Posterior cingulate gyrus (tissue), 11 donors: ENCODE data around the gene IL24.
"Not testable (repeated sequence)": the region's sequence is repeated elsewhere in the genome, so short reads cannot be mapped to it uniquely, and the experiment has no call there.

ENCODE experiments used
- DNase-seq, 10 donors: peaks; one replicate each; pipeline versions ENCODE4 v3.0.0 to v3.0.0-alpha.2; 2020 to 2021; ENCODE audit warnings: mixed read lengths in 3 of 10
- intact Hi-C: fragments of 100-400 bp; cut with DNase I; formaldehyde crosslinking; loops from one replicate; pipeline ENCODE4 v1.15.1; 2023

The IL24 gene

DNA sequence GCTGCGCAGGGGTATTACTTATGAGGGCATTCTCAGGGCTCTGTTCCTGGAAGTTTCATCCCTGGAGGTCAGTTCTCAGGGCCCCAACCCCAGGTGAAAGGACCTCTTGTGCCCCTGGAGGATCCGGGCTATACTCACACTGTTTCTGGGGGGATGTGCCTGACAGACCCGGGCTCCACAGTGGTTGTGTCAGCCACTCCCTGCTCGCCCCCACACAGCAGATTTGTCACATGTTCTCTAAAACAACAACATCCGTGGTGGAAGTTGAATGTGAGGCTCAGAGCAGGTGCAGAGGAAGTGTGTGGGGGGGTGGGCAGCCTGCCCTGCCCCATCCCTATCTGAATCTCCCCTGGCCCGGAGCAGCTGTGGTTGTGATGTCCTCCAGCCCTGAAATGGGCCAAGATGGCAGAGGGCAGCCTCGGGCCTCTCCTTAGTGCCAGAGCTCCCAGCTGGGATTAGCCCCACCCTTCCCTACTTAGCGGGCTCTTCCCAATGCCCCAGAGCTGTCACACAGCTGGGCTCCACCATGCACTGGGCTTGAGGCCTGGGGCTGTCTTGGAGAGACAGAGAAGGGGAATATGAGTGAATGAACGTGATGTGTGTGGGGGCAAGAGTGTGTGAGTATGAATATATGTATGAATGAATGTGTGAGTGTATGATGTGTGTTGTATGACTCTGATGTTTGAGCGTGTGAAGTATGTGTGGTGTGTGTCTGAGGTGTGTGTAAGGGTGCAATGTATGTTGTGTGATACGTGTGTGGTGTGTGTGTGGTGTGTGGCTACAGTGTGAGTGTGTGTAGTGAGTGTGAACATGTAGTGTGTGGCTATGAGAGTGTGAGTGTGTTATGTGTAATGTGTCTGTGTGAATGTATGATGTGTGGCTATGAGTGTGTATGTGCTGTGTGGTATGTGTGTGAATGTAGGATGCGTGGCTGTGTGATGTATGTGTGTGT, 26.0 kb downstream of the IL24 start:
- intact Hi-C loops, result no loop called here
- peak in 1 of 10 donors; percentile 32 for DNase-seq

DNA sequence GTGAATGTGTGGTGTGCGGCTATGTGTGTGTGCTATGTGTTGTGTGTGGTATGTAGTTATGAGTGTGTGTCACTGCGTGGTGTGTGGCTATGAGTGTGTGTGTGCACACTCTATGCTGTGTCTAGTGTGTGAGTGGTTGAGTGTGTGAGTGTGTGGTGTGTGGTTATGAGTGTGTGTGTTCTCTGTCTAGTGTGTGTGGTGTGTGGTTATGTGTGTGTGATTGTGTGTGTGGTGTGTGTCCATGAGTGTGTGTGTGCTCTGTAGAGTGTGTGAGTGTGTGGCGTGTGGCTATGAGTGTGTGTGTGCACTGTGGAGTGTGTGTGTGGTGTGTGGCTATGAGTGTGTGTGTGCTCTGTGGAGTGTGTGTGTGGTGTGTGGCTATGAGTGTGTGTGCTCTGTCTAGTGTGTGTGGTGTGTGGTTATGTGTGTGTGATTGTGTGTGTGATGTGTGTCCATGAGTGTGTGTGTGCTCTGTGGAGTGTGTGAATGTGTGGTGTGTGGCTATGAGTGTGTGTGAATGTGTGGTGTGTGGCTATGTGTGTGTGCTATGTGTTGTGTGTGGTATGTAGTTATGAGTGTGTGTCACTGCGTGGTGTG, 26.8 kb downstream of the IL24 start:
- intact Hi-C loops, DNase-seq: not testable (repeated sequence)

DNA sequence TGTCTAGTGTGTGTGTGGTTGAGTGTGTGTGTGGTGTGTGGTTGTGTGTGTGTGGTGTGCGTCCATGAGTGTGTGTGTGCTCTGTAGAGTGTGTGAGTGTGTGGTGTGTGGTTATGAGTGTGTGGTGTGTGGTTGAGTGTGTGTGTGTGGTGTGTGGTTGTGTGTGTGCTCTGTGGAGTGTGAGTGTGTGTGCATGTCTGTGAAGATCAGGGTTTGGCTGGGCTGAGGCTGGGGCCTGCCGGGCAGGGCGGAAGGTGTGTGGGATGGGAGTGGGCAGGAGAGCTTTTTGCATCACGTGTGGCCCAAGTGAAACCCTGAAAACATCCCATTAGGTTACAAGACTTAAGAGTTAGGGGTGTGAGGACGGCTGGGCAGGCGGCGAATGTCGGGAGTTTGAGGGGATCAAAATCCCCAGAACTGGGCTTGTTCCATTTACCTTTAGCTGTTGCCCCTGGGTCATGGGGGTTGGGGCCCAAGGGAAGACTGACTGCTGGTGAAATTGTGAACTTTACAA, 27.4 kb downstream of the IL24 start:
- intact Hi-C loops, result no loop called here
- DNase-seq, result no peak

DNA sequence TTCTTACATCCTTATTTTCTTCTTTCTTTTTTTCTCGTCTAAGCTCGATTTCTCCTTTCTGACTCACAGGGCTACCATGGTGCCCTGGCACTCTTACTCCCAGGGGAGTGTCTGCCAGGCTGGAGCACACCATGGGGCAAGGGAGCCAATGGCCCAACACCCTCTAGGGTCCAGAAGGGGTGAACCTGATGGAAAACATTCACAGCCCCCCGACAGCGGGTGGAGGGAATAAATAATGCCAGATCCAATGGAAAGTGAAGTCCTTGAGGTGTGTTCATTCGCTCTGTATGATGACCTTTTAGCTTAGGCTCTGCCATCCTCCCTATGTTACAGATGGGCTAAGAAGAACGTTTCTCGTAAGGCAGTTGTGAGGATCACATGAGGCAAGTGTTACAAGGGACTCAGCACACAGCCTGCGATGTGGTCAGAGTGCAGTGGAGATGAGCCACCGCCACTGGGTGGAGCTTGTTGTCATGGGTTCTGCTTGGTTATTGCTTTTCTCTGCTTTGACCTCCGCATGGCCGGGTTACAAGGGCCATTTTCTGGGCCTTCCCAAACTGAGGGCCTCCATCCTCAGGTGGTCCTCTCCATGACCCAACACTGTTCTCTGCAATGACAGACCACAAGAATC, 28.0 kb downstream of the IL24 start:
- DNase-seq, result no peak
- intact Hi-C loops, result no loop called here

DNA sequence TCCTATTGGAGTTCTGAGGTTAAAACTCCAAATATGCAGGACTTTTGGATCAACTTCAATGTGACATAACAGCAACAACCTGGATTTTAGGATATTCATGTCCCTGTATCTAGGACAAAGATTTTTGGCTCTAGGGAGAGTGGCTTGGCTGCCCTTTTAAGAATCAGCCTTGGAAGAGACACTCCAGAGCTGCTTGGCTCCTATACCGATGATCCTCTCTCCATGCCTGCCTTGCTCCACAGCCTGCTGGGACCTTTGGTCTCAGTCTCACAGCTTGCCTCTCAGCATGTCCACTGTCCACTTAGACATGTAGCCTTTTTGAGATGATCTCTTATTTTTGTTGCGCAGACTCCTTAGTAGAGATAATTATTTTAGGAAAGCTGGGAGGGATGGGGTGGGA, 29.0 kb downstream of the IL24 start:
- intact Hi-C loops, result no loop called here
- no peak for DNase-seq

DNA sequence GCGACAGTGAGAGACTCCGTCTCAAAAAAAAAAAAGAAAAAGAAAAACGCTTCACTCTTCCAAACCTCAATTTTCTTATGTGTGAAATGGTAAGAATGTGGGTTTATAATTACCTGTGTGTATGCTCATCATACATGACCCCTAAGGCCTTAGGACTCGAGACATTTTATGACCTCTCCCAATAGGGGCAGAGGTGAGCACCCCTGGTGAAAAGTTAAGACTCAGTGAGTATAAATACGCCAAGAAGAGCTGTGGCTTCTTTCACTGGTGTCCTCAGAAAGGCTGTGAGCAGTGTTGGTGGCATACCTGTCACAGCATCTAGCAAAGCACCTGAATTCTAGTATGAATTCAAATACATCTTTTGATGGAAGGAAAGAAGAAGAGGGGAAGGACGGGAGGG, 32.3 kb downstream of the IL24 start:
- intact Hi-C loops, result no loop called here
- DNase-seq, result no peak

DNA sequence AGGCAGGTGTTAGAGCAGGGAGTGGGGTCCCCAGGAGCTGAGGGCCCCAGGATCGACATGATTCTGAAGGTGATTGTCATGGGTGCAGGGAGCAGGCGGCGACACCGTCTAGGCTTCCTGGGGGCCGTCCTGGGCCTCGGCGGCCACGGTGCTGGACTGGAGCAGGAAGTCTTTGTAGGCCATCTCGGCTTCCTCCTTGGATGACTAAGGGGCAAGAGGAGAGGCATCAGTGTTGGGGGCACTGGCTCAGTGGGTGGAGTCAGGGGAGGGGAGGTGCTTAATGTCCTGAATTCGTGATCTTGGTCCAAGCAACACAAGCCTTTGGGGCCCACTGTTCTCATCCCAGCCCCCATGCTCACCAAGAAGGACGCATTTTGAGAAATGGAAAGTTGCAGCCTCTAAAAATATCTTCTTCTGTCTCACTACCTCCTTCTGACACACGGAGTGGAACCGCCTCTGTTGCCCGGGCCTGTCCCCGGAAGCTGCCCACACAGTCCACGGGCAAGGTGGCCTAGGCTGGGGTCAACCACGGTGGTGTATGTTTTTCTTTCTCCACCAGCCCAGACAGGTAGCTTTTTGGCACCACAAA, 33.1 kb downstream of the IL24 start:
- DNase-seq, result no peak

DNA sequence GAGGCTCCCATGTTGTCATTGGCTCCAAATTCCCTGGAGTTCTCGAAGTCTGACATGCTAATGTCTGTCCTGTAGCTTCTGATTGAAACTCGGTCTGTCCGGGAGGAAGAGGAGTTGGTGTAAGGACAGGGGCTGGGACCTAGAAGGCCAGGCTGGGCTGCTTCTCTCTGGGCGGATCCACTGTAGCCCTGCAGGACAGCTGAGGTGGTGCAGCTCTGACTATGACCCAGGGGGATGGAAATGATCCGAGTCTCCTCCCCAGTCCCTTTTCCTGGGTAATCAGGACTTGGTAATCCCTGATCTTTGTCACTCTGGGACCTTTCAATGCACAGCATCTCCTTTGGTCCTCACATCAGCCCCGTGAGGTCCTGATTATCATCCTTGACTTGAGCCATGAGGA, 34.5 kb downstream of the IL24 start:
- intact Hi-C loops, result no loop called here
- DNase-seq, result no peak

More for the DNA sequence above, 33.1 kb downstream of the IL24 start:
- intact Hi-C loops, result no loop called here

DNA sequence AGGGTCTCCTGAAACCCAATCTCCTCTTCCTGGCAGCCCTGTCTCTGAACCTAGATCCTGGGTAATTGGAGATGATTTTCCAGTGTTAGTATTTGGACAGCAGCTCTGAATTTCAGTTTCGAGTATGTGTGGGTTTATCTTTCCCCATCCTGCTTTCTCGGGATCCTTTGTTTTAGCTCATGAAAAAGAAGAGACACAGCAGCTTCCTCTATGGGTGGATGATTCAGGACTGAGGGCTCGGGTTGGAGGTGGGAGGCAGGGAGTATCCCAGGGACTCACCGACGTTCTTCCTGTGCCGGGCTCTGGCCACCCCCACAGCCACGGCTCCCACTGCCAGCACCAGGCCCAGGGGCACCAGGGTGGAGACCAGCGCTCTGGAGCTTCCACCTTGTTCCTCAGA, 34.9 kb downstream of the IL24 start:
- DNase-seq, result no peak
- intact Hi-C loops, result no loop called here

DNA sequence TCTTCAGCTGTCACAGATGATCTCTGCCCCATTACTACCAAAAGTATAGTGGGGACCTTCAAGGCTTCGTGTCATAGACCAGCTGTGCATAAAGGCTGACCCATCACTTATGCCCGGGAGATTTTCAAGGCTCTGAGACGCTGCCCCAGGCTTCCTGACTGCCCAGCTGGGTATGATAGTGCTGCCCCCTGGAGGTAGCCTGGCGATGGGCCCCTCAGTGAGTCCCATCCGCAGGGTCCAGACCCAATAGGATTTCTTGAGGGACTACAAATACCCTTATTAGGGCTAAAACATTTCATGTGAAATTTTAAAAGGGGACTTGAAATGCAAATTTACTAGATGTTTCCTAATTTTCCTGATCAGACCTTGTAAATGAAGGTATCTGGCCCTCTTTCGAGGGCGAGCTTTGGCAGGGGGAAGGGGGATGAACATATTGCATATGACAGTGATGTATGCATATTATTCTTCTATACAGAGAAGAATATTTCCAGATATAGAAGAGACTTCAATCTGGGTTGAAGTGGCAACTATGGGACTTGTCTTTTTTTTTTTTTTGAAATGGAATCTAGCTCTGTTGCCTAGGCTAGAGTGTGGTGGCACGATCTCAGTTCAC, 36.2 kb downstream of the IL24 start:
- no peak for DNase-seq
- intact Hi-C loops, result no loop called here

DNA sequence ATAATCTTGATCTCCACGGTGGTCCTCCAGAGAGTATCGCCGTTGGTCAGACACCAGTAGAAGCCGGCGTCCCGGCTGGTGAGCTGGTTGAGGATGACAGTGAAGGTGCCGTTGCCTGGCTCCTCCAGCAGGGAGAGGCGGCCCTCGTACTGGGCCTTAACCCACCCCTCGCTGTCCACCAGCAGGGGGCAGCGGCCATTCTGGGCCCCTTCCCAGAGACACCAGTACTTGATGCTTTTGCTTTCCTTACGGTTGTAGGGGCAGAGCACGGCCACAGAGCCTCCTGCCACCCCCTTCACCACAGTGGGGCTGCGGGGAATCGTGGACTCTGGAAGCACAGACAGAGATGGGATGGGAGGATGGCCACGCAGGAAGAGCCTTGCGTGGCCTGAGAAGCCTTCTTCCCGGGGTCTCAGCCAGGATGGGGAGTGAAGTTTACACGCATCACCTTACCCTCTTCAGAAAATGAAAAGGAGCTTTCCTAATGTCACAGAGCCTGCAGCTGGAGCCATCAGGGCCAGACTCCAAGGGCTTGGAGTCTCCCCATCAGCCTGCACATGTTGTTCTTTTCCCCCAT, 38.3 kb downstream of the IL24 start:
- intact Hi-C loops, result no loop called here

DNA sequence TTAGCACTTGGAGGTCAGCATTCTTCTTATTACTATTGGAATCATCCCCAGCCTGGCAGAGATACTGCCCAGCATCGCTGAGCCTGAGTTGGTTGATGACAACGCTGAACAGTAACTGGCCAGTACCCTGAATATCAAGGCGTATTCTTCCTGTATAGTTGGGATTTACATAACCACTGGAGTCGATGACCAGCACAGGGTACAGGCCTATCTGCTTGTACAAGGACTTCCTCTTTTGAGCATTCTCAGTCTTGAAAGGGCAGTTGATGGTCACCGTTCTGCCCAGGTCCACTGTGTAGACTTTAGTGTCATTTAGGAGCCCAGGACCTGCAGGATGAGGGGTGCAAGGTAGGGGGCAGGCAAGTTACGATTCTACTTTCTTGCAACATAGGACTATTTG, 40.2 kb downstream of the IL24 start:
- intact Hi-C loops, result no loop called here
- no peak for DNase-seq

More for the DNA sequence above, 38.3 kb downstream of the IL24 start:
- DNase-seq, result peak in 1 of 10 donors; percentile 26

DNA sequence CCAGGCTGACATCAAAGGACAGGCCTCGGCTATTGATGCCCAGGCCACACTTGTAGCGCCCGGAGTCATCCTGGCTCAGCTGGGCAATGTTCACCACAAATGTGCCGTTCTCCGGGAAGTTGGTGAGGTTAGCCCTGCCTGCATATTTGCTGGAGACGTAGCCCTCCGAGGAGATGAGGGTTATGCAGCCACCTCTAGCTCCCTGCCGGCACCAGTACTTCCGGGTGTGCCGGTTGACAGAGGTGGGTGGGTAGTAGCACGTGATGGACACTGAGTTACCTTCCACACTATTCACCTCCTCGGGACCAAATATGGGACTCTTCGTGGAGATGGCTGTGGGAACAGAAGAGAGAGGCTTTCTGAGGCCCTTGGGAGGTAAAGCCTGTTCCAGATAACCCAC, 41.9 kb downstream of the IL24 start:
- DNase-seq, result no peak
- intact Hi-C loops, result no loop called here

DNA sequence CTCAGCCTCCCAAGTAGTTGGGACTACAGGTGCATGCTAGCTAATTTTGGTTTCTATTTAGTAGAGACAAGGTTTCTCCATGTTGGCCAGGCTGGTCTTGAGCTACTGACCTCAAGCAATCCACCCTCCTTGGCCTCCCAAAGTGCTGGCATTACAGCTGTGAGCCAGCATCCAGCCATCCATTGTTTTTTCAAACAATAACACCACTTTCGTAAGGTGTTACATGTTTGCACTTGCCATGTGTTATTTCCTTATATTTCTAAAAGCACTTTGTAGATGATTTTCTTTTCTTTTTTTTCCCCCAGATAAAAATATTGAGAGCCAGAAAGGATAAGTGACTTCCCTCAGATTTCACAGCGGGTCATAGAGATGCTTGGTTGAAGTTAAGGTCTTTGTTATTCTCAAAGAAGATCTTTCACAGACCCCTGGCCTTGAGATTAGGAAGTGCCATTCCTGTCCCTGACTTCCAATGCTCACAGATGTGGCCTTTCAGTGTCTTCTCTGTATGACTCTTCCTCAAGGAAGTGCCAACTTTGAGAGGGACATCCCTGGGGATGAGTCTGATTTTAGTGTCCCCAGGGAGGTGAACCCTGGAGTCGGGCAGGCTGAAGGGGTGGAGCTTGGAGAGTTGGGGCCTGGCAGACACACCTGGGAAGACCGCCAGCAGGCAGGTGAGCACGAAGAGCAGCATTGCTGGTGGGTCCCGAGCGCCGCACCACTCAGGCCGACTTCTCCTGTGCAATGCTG, 42.8 kb downstream of the IL24 start:
- no peak for DNase-seq
- intact Hi-C loops, result no loop called here

DNA sequence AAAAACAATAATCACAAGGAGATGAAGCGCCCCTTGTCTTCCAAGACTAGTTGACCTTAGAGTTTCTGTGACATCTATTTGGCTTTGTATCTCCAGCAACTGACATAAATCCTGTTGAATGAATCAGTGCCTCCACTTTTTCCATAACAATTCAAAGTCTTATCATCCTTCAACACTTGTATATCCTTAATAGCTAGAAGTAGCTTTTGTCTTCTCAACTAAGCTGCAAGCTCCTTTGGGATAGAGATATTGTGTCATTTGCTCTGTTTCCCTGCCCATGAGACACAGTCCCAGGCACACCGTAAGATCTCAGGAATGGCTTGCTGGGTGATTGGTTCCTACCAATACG, 43.3 kb downstream of the IL24 start:
- intact Hi-C loops, result no loop called here
- no peak for DNase-seq

DNA sequence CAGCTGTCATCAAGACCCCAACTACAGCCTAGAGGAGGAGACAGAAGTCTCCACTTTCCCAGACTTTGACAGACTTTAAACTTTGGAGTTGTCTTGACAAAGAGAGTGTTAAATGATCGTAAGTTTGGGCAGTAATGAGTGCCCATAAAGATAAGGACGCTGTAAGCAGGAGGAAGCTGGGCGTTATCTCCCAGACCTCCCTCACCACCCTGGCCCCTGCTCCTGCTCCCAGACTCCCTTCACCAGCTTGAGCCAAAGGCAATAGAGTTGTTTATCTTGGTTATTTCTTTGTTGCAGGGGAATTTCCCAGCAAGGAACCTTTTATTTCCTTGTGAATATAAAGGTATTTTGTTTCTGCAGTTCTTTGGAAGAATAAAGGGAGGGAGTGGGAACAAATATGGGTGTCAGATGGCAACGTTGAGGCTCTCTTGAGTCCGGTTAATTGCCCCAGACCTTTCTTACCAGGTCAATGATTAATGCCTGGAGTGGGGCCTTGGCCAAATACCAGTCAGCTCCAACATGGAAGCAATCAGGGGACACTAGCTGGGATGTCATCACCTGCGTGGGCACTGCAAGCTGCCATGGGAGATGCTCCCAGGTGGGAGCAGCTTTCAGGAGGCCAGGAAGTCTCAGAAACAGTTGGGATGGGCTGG, 44.6 kb downstream of the IL24 start:
- intact Hi-C loops, result no loop called here
- no peak for DNase-seq

DNA sequence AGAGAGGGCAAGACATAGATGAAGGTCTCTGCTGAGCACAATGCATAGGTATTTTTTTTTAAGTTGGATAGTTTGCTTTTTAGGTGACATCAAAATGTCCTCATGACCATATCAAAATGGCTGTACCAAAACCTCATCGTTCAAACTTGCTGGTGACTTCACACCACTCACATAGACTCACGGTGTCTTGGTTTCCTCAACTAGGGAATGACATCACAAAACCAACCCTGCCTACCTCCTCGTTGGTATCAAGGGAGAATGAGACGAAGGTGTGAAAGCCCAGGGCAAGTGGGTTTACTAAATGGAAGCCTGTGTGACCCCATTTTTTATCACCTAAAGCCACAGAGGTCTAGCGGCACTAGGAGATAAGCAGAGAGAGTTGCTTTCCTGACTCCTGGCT, 47.5 kb downstream of the IL24 start:
- DNase-seq, result no peak
- intact Hi-C loops, result no loop called here

DNA sequence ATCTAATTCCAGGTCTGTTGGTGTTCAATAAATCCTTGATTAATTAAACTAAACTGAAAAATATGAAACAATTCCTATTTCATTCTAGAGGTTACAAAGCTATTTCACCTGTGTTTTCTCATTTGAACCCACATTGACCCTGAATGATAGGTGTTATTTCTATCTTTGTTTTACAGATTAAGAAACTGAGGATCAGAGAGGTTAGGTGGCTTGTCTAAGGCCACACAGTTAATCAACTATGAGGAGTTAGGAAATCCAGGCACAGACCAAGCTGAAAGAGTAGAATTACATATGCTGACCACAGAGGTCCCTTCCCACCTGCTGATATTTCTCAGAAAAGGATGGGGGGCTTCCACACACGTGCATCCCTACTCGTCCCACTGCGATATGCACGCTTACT, 48.5 kb downstream of the IL24 start:
- intact Hi-C loops, result no loop called here
- no peak for DNase-seq

DNA sequence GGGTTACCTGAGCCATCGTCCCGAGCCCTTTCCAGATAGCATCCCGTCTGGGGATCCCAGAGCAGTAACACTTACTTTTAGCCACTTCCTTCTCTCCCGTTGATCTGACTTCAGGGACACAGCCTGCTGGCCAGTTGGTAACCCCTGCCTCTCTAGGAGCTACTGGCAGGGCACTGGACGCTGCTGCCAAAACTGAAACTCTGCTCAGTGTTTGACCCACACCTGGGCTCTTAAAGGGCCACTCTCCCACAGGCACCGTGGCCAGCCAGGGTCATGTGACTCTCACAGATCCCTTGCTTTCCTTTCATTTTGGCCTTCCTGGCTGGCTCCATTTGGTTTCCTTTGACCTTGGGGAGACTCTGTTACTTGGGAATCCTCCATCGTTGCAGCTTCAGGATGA, 49.0 kb downstream of the IL24 start, which contains the start of gene PIGR:
PIGR (minus strand) TSS at position 206 of the 400 bp plus-strand sequence. CDS start 5,935 bp downstream, outside the sequence.
- no peak for DNase-seq
- intact Hi-C loops, result no loop called here
